ENCODE results near the gene SUMO4.

Gene SUMO4

DNA sequence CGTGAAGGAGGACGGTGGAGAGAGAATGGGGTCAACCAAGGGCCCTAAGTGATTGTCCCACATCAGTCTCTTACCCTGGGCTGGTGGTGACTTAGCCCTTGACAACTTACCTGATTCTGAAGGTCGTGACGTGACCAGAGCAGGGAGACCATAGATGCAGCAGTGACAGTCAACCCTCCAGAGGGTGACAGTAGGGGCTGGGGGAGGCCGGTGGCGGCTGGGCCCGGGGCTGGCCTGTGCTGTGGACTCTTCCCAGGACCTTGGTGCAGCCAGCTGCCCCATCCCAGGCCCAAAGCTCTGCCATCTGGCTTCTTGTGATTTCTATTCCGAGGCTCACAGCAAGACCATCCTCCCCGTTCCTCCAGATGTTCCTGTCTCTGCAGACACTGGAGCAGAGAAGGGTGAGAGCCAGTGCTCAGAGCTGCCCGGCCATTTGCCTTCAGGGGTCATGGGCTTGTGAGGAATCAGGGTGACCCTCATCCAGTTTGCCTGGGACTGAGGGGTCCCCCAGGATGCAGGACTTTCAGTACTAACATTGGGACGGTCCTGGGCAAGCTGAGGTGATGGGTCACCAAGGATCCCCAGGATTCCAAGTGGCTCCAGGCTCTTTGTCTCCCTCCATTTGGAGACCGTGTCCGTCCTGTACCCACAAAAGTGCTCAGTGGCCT, 36.0 kb downstream of the SUMO4 start:
- peaks cover 26% of the 10 kb centered on the region for H3K4me1 Mint-ChIP-seq

DNA sequence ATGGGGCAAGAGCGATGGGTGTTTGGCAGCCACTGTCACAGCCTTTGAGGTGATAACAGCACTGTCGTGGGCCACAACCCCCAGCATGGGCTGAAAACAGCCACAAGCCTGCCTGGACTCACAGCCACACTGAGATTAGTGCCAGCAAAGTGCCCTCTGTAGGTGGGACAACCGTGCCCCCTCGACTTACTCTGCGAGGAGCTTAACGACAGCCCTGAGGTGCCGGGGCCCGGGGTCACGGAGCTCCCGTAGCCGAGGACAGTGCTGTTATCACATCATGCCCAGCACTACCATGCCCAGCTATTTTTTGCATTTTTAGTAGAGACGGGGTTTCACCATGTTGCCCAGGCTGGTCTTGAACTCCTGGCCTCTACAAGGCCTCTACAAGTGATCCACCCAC, 36.6 kb downstream of the SUMO4 start:
- no peaks in the 10 kb centered on the region for H3K9me3 Mint-ChIP-seq
- peaks cover 21% of the 10 kb centered on the region for H3K27me3 Mint-ChIP-seq (ENCODE audit: low read depth, poor library complexity)
- H3K4me3 Mint-ChIP-seq = no peak overlapping the region
- H3K27ac Mint-ChIP-seq = no peak overlapping the region
- no peaks in the 10 kb centered on the region for H3K36me3 Mint-ChIP-seq (ENCODE audit: low read depth)
- peaks cover 32% of the 10 kb centered on the region for H3K4me1 Mint-ChIP-seq
- DNase-seq = no peak
- TF ChIP-seq, protein P1, sequence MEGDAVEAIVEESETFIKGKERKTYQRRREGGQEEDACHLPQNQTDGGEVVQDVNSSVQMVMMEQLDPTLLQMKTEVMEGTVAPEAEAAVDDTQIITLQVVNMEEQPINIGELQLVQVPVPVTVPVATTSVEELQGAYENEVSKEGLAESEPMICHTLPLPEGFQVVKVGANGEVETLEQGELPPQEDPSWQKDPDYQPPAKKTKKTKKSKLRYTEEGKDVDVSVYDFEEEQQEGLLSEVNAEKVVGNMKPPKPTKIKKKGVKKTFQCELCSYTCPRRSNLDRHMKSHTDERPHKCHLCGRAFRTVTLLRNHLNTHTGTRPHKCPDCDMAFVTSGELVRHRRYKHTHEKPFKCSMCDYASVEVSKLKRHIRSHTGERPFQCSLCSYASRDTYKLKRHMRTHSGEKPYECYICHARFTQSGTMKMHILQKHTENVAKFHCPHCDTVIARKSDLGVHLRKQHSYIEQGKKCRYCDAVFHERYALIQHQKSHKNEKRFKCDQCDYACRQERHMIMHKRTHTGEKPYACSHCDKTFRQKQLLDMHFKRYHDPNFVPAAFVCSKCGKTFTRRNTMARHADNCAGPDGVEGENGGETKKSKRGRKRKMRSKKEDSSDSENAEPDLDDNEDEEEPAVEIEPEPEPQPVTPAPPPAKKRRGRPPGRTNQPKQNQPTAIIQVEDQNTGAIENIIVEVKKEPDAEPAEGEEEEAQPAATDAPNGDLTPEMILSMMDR (IDR thresholded peaks at IDR 0.05) = no peak

More for the DNA sequence above, 36.0 kb downstream of the SUMO4 start:
- Mint-ChIP-seq H3K27ac (no peak overlapping the region), H3K9me3 (no peaks in the 10 kb centered on the region), H3K27me3 (ENCODE audit: low read depth, poor library complexity) (peaks cover 18% of the 10 kb centered on the region), H3K4me3 (no peak overlapping the region), H3K36me3 (ENCODE audit: low read depth) (no peaks in the 10 kb centered on the region)
- TF ChIP-seq, protein P1 (IDR thresholded peaks at IDR 0.05) = no peak
- DNase-seq = no peak

- H3K36me3 Mint-ChIP-seq (ENCODE audit: low read depth) = no peaks in the 10 kb centered on the region
- no peak for DNase-seq
- H3K4me3 Mint-ChIP-seq = no peak overlapping the region
- H3K4me1 Mint-ChIP-seq = peaks cover 34% of the 10 kb centered on the region
- TF ChIP-seq, protein P1 (IDR thresholded peaks at IDR 0.05) = no peak
- peaks cover 22% of the 10 kb centered on the region for H3K27me3 Mint-ChIP-seq (ENCODE audit: low read depth, poor library complexity)
- no peak overlapping the region for H3K27ac Mint-ChIP-seq
- H3K9me3 Mint-ChIP-seq = no peaks in the 10 kb centered on the region
These were observed 37.1 kb downstream of the SUMO4 start for GRCh38 chr6:149437212-149437611.

- H3K27ac Mint-ChIP-seq = no peak overlapping the region
- no peaks in the 10 kb centered on the region for H3K36me3 Mint-ChIP-seq (ENCODE audit: low read depth)
- TF ChIP-seq, protein P1 (IDR thresholded peaks at IDR 0.05) = no peak
- peaks cover 23% of the 10 kb centered on the region for H3K27me3 Mint-ChIP-seq (ENCODE audit: low read depth, poor library complexity)
- H3K9me3 Mint-ChIP-seq = no peaks in the 10 kb centered on the region
- peaks cover 51% of the 10 kb centered on the region for H3K4me1 Mint-ChIP-seq
- no peak overlapping the region for H3K4me3 Mint-ChIP-seq
- no peak for DNase-seq
These were observed 38.8 kb downstream of the SUMO4 start for GRCh38 chr6:149438855-149439254.

DNA sequence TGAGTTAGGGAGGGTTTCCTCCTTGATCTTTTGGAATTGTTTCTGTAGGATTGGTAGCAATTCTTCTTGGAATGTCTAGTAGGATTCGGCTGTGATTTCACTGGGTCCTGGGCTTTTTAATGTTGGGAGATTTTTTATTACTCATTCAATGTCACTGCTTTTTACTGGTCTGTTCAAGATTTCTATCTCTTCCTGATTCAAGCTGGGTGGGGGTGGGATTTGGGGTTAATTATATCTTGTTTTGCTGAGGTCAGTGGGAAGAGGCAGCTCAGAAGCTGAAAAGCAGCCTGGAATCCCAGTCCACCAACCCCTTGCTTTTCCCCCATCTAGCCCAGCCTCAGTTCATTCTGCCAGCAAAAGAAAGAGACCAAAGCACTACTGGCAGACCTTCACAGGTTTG, 39.6 kb downstream of the SUMO4 start:
- Mint-ChIP-seq H3K36me3 (ENCODE audit: low read depth) (no peaks in the 10 kb centered on the region), H3K27ac (no peak overlapping the region), H3K9me3 (no peaks in the 10 kb centered on the region), H3K4me1 (peaks cover 52% of the 10 kb centered on the region), H3K27me3 (ENCODE audit: low read depth, poor library complexity) (peaks cover 20% of the 10 kb centered on the region), H3K4me3 (peak overlapping the region; percentile 39)
- DNase-seq = no peak
- TF ChIP-seq, protein P1 (IDR thresholded peaks at IDR 0.05) = no peak
